NCI-H2227 (cell line): ENCODE results near the gene LYVE1.
"Not testable (repeated sequence)": the region's sequence is repeated elsewhere in the genome, so short reads cannot be mapped to it uniquely, and the experiment has no call there.

ENCODE experiments used
- DNase-seq: peaks from one replicate; lab custom pipeline; 2025; ENCODE audit not compliant: unreplicated experiment; lab: John Stamatoyannopoulos, UW

The LYVE1 gene

DNA sequence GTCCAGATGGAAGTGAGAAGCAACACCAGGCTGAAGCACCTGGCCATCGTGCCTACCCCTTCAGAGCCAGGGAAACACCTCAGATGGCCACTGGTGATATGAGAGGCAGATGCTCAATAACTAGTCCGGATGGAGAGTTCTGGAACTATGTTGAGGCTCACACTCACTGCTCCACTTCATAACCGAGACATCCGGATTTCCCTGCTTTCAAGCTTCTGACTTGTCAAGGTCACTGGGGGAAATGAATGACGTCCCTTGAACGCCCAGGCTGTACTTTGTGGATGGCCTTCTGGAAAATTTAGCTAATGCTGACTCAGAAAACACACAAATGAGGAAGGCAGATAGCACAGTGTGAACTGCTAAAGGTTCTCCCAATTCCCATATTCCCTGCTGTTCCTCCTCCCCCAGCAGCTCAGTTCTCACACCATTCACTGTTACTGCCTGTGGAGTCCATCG is at the start of gene LYVE1:
LYVE1 (minus strand) TSS at position 180 of the 456 bp plus-strand sequence; CDS start at position 47, 133 bp downstream.
- no peak for DNase-seq

DNA sequence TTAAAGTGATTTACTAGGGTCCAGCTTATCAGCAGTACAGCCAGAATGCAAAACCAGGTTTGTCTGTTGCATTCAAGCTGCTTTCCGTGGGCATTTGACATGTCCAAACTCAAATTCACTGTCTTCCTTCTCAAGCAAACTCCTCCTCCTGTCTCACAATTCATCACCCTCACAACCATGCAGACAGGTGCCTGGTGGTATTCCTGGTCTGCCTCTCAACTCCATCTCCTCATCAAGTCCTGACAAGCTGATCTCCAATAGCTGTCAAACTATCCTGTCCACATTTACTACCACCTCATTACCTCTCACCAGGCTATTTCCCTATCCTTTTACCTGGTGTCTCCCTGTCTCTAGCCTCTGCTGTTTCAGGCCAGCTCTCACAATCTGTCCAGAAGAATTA is 49.1 kb upstream of the LYVE1 start:
- no peak for DNase-seq

- no peak for DNase-seq
Measured at GRCh38 chr11:10611979-10612862, 43.8 kb upstream of the LYVE1 start.

DNA sequence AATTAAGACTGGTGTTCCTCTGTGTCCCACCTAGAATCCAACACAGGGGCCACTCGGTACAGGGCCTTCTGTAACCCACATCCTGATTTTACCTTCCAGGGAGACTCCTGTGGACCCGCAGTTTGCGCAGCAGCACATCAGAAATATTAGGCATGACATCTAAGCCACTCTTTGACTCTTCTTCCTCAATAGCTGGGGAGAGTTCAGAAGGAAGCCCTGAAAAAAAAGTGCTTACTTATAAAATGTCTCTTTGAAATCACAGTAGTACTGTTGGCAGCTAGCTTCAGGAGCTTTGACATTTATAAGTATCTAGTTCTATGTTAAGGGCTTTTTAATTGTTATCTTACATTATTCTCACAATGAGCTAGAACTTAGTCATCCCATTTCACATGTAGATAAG is 41.2 kb upstream of the LYVE1 start:
- no peak for DNase-seq

GRCh38 chr11:10608584-10608983 is 40.1 kb upstream of the LYVE1 start:
- DNase-seq, result no peak

DNA sequence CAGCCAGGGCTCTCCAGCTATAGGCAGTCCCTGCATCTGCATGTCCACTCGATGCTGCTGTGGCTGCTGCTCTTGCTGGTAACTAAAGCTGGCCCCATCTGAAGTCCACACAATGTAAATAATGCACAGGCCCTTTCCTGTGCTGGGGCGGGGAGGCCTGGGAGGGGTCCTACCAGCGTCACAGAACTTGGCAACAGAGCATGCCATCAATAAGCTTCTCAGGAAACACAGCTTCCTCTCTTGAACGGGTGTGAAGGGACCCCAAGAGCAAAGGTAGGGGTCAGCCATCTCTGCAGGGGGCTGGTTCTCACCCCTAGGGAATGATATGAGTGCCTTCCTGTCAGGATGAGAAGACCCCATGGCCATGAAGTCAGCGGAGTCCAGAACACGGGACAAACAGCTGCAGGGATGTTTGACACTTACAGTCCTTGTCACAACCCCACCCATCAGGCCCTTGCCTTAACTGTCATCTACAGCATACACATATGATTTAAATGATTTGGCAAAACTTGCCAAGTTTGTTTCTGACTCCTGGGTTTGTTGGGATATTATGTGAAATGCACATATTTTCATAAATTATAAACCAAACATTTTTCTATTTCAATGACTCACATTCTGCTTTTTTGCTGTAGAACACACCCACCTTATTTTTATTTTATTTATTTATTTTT is 39.1 kb upstream of the LYVE1 start:
- DNase-seq, result no peak

GRCh38 chr11:10606536-10607208 is 38.2 kb upstream of the LYVE1 start:
- no peak for DNase-seq

GRCh38 chr11:10605941-10606381 is 37.5 kb upstream of the LYVE1 start:
- DNase-seq, result no peak

DNA sequence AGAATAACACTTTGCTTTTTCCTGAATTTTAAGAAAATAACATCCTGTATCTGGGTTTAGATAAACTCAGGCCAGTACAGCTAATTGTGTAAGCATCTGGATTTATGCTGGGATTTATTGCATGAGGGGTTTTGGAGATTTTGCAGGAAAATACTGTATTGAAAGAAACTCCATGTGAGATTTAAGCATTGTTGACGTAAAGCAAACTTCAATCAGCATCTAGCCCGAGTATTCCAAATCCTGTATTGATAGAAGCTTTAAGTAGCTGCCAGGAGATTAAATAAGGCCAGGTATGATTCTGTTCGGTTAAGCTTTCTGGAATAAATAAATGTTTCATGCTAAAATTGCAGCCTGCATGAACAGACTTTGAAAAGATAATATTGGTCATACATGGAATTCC is 36.3 kb upstream of the LYVE1 start:
- no peak for DNase-seq

DNA sequence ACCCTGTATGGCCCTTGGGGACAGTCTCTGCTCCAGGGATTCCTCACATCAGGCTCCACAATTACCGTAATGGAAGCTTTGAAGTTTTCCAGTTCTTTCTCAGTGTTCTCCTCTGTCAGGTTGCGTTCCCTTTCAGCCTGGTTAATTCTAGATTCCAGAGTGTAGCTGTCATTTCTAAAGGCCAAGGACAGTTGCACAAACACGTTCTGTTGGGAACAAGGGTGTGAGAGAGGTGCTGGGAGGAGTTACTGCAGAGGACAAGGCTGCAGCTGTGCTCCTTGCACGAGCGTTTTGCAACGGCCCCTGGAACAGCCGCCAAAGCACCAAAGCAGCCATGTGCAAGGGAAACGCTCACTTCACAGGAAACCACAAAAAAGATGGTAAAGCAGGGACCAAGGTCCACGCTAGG is 35.9 kb upstream of the LYVE1 start:
- DNase-seq, result no peak

DNA sequence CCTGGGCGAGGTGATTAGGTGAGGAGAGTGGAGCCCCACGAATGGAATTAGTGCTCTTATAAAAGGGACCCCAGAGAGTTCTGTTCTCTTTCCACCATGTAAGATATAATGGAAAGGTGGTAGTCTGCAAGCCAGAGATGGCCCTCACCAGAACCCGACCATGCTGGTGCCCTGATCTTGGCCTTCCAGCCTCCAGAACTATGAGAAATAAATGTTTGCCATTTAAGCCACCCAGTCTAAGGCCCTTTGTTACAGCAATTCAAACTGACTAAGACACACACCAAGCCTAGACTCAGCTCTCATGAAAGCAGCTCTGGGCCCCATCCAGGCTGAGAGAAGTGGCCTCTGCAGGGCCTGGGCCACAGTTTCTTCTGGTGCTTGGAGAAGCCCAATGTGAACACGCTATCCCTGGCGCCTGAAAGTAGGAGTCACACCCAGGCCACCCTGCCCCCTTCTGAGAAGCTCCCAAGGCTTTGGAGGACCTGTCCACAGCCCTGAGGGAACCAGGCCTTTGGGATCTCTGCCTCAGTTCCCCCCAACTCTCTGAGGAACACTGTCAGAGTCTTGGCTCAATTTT is 35.3 kb upstream of the LYVE1 start:
- DNase-seq, result no peak

- DNase-seq, result no peak
Measured at GRCh38 chr11:10602945-10603344, 34.5 kb upstream of the LYVE1 start.

DNA sequence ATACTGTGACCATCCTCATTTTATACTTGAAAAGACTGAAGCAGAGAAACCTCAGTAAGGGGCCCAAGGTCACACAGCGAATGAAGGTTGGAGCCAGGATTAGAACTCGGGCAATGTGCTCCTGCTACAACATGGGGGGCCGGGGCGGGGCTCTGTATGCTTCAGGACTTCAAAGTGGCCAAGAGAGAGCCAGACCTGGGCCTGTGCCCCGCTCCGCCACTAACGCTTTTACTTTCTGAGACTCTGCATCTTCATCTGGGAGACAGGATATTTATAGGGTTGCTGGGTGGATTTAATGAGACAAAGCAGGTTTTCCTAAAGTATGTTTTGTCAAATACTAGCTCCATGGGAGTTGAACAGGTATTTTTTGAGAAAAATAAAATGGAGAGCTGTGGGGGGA is 33.9 kb upstream of the LYVE1 start:
- no peak for DNase-seq

GRCh38 chr11:10601837-10602236 is 33.4 kb upstream of the LYVE1 start:
- no peak for DNase-seq

DNA sequence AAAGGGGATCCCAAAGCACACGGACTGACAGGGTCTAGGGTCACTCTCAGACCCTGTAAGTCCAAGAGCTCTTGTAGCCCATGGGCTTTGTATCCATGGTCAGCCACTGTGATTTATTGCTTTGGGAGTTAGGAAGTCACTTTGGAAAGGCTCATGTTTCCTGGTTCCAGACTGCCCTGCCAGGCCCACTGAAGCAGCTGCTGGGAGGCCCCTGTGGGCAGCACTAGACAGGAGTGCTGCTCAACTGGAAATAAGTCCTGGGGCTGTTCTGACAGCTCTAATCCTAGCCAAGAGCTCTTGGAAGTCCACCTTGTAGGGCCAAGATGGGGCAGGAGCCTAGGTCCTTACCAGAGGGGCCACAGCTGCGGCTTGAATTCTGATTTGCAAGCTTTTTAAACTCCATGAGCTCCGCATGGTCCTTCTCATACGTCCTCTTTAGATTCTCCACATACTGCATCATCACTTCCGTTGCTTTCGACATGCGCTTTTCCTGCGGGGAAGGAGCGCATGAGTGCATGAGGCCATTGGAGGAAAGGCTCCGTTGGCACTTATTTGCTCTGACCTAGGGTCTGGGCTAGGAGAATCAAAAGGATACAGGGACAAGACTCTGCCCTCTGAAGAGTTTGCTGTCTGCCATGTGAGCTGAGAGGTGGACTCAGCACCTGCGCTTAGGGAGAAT is 32.2 kb upstream of the LYVE1 start:
- DNase-seq, result no peak

DNA sequence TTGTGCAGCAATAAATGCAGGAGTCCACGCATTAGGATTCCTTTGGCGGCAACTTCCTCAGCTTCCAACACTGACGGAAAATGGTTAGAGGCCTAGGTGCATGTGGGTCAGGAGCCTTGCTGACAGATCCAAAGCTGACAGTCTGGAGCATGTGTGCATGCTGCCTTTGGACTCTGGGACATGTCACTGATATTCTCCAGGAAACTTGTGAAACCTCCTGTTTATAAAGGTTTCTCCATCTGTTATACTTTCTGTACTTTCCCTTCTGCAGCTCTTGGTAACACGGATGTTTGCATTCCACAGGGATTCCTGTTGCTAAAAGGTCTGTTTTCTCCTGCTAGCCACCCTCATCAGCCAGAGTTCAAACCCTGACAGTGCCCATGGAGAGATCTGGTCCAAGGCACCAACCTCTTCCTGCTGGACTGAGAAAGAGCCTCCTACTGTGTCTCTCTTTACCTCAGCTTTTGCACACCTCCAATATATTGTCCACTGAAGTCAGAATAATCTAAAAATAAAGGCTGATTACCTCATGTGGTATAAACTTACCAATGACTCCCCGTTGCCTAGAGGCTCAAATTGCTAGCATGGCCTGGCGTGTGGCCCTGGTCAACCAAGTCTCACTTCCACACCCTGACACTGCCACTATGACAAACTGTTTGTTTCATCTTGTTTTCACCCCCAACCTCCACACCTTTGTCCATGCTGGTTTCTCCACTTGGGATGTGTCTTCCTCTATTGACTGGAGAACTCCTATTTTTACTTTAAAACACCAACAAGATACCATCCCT is 31.1 kb upstream of the LYVE1 start:
- no peak for DNase-seq

GRCh38 chr11:10598816-10599215 is 30.4 kb upstream of the LYVE1 start:
- no peak for DNase-seq

GRCh38 chr11:10597877-10598351 is 29.4 kb upstream of the LYVE1 start:
- no peak for DNase-seq

DNA sequence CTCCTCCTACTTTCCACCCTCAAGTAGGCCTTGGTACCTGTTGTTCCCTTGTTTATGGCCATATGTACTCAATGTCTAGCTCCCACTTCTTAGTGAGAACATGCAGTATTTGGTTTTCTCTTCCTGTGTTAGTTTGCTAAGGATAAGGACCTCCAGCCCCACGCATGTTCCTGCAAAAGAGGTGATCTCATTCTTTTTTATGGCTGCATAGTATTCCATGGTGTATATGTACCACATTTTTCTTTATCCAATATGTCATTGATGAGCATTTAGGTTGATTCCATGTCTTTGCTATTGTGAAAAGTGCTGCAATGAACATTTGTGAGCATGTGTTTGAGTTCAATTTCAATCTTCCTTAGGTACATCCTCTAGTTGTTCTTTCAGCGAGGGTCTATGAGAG is 27.4 kb upstream of the LYVE1 start:
- DNase-seq, result not testable (repeated sequence)

GRCh38 chr11:10594407-10594806 is 25.9 kb upstream of the LYVE1 start:
- no peak for DNase-seq
